H1 (cell line): ENCODE measurements around the gene TNS3. TPM values are rescaled to one million over a fixed set of nuclear protein-coding genes. Genes with fewer than 3 reads are reported as not detected.

Source experiments
- CTCF ChIA-PET: fragments of 300-600 bp; sonication (Branson Sonifier 250); formaldehyde crosslinking; loops from one replicate; lab custom pipeline; 2021; ENCODE audit not compliant: partially characterized antibody; lab: Charles Lee
- POLR2A ChIA-PET: fragments of 300-600 bp; sonication (Branson Sonifier 250); formaldehyde crosslinking; loops from one replicate; lab custom pipeline; 2021; ENCODE audit warnings: inconsistent platforms; ENCODE audit not compliant: partially characterized antibody; lab: Charles Lee
- DNase-seq, 2 experiments: peaks; one replicate each; pipeline versions ENCODE4 v3.0.0 to v3.0.0-alpha.2; 2010 to 2022; ENCODE audit warnings: low spot score in 2 of 2, low read depth in 1 of 2, mixed read lengths in 1 of 2
- FAIRE-seq: peaks from 2 replicates; lab custom pipeline; 2011; peaks lifted over from hg19 to GRCh38; lab: Jason Lieb, UNC
- H2AFZ ChIP-seq: 2 replicates; pipeline ENCODE4 v1.8.1; 2012; ENCODE audit warnings: low read length, inconsistent platforms
- H2AK5ac ChIP-seq: 2 replicates; pipeline ENCODE4 v1.6.1; 2013; ENCODE audit warnings: low read depth, low read length
- H2BK120ac ChIP-seq: replicated peaks from 2 replicates; pipeline ENCODE3; 2013; ENCODE audit warnings: low read depth, low read length, inconsistent platforms
- H2BK12ac ChIP-seq: 2 replicates; pipeline ENCODE4 v1.6.1; 2013; ENCODE audit warnings: low read depth, low read length
- H2BK15ac ChIP-seq: 2 replicates; pipeline ENCODE4 v1.6.1; 2013; ENCODE audit warnings: low read length
- H2BK20ac ChIP-seq: 2 replicates; pipeline ENCODE4 v1.6.1; 2013; ENCODE audit warnings: low read length
- H2BK5ac ChIP-seq: 2 replicates; pipeline ENCODE4 v1.6.1; 2013; ENCODE audit warnings: low read depth, low read length
- H3K14ac ChIP-seq: 2 replicates; pipeline ENCODE4 v1.6.1; 2013; ENCODE audit warnings: inconsistent platforms; ENCODE audit not compliant: insufficient read length
- H3K18ac ChIP-seq: 2 replicates; pipeline ENCODE4 v1.6.1; 2013; ENCODE audit warnings: low read length; ENCODE audit errors: extremely low read depth
- H3K23ac ChIP-seq: 2 replicates; pipeline ENCODE4 v1.6.1; 2013; ENCODE audit warnings: inconsistent platforms; ENCODE audit not compliant: insufficient read length
- H3K23me2 ChIP-seq: 2 replicates; pipeline ENCODE4 v1.6.1; 2013; ENCODE audit warnings: low read depth, low read length
- H3K27ac ChIP-seq: 2 replicates; pipeline ENCODE4 v1.6.1; 2011; ENCODE audit warnings: low read depth, low read length, inconsistent platforms
- H3K27me3 ChIP-seq, 4 experiments: replicated peaks in 1 of 4; 1 replicate in 1 of 4; 2 replicates in 3 of 4; pipeline versions ENCODE4 v1.6.1 to v1.8.1; 2011 to 2013; ENCODE audit warnings: low read length in 3 of 4, mild to moderate bottlenecking in 3 of 4, inconsistent platforms in 2 of 4, mixed read lengths in 2 of 4, moderate library complexity in 1 of 4; ENCODE audit not compliant: control insufficient read depth in 3 of 4, insufficient read depth in 3 of 4; ENCODE audit errors: extremely low read depth in 1 of 4
- H3K36me3 ChIP-seq, 4 experiments: 2 replicates each; pipeline versions ENCODE4 v1.6.1 to v1.8.1; 2011 to 2013; ENCODE audit warnings: mild to moderate bottlenecking in 4 of 4, low read length in 3 of 4, moderate library complexity in 2 of 4, control low read depth in 1 of 4, inconsistent platforms in 1 of 4; ENCODE audit not compliant: insufficient read depth in 4 of 4, control insufficient read depth in 2 of 4
- H3K4ac ChIP-seq: replicated peaks from 2 replicates; pipeline ENCODE3; 2013; ENCODE audit warnings: low read length, low read depth, mixed read lengths, inconsistent platforms; ENCODE audit not compliant: insufficient read length
- H3K4me1 ChIP-seq, 4 experiments: replicated peaks in 1 of 4; 1 replicate in 1 of 4; 2 replicates in 3 of 4; pipeline versions ENCODE4 v1.6.1 to v1.8.1; 2011 to 2013; ENCODE audit warnings: low read length in 3 of 4, inconsistent platforms in 2 of 4, mixed read lengths in 1 of 4; ENCODE audit not compliant: insufficient read depth in 4 of 4, control insufficient read depth in 3 of 4
- H3K4me2 ChIP-seq, 2 experiments: 2 replicates each; pipeline versions ENCODE4 v1.6.1 to v1.8.1; 2011 to 2013; ENCODE audit warnings: low read depth in 2 of 2, low read length in 2 of 2, control low read depth in 1 of 2, inconsistent platforms in 1 of 2, mild to moderate bottlenecking in 1 of 2; ENCODE audit not compliant: insufficient read depth in 1 of 2
- H3K4me3 ChIP-seq, 4 experiments: fragments of 200-600, 300-600 bp in 1 of 4; sonication (generic), shearing (Covaris generic), sonication (Bioruptor Twin) in 1 of 4; 2 replicates each; pipeline versions ENCODE4 v1.5.1 to v1.8.1; 2011 to 2016; ENCODE audit warnings: low read length in 4 of 4, low read depth in 3 of 4, control low read depth in 2 of 4, inconsistent platforms in 2 of 4, mild to moderate bottlenecking in 2 of 4, mixed read lengths in 1 of 4, moderate library complexity in 1 of 4; ENCODE audit not compliant: insufficient read depth in 2 of 4; ENCODE audit errors: extremely low read depth in 1 of 4
- H3K56ac ChIP-seq: replicated peaks from 2 replicates; pipeline ENCODE3; 2013; ENCODE audit warnings: low read depth, mild to moderate bottlenecking, mixed read lengths, low read length, inconsistent platforms; ENCODE audit not compliant: insufficient read length
- H3K79me1 ChIP-seq: 2 replicates; pipeline ENCODE4 v1.6.1; 2013; ENCODE audit warnings: low read depth, low read length, control low read depth
- H3K79me2 ChIP-seq, 2 experiments: 2 replicates each; pipeline versions ENCODE4 v1.6.1 to v1.8.1; 2012 to 2013; ENCODE audit warnings: low read length in 2 of 2, mild to moderate bottlenecking in 2 of 2, inconsistent platforms in 1 of 2; ENCODE audit not compliant: insufficient read depth in 2 of 2, control insufficient read depth in 1 of 2
- H3K9ac ChIP-seq, 4 experiments: replicated peaks in 1 of 4; 1 replicate in 1 of 4; 2 replicates in 3 of 4; pipeline versions ENCODE4 v1.6.1 to v1.8.1; 2011 to 2013; ENCODE audit warnings: low read depth in 3 of 4, low read length in 3 of 4, control low read depth in 2 of 4, mild to moderate bottlenecking in 2 of 4, moderate library complexity in 2 of 4, inconsistent platforms in 1 of 4; ENCODE audit errors: extremely low read depth in 1 of 4
- H3K9me3 ChIP-seq, 2 experiments: 2 replicates each; pipeline versions ENCODE4 v1.6.1 to v1.8.1; 2012 to 2013; ENCODE audit warnings: mild to moderate bottlenecking in 2 of 2, moderate library complexity in 2 of 2, control low read depth in 1 of 2, inconsistent platforms in 1 of 2, low read depth in 1 of 2, low read length in 1 of 2, mixed read lengths in 1 of 2; ENCODE audit not compliant: insufficient read depth in 2 of 2
- H4K20me1 ChIP-seq, 2 experiments: replicated peaks in 1 of 2; 2 replicates each; pipeline versions ENCODE3 to v1.8.1; 2011 to 2013; ENCODE audit warnings: inconsistent platforms in 2 of 2, low read length in 2 of 2, mild to moderate bottlenecking in 1 of 2; ENCODE audit not compliant: insufficient read depth in 2 of 2, control insufficient read depth in 1 of 2
- H4K5ac ChIP-seq: 2 replicates; pipeline ENCODE4 v1.6.1; 2013; ENCODE audit warnings: low read length, low read depth, mixed read lengths, inconsistent platforms; ENCODE audit not compliant: insufficient read length
- H4K8ac ChIP-seq: 2 replicates; pipeline ENCODE4 v1.8.0; 2013; ENCODE audit warnings: mild to moderate bottlenecking, moderate library complexity, low read length, inconsistent platforms; ENCODE audit not compliant: insufficient read depth; ENCODE audit errors: extremely low read depth
- H4K91ac ChIP-seq: replicated peaks from 2 replicates; pipeline ENCODE3; 2013; ENCODE audit warnings: low read length, mixed read lengths, inconsistent platforms; ENCODE audit not compliant: insufficient read length
- BCL11A ChIP-seq, 2 experiments: IDR thresholded peaks; one replicate each; pipeline ENCODE4 v1.6.1; 2011; ENCODE audit warnings: low read depth in 2 of 2, low read length in 2 of 2, mild to moderate bottlenecking in 2 of 2
- EGR1 ChIP-seq: IDR thresholded peaks from 2 replicates; pipeline ENCODE4 v1.6.1; 2011; ENCODE audit warnings: low read depth, low read length, borderline replicate concordance
- EP300 ChIP-seq, 2 experiments: IDR thresholded peaks; 1 replicate in 1 of 2; 2 replicates in 1 of 2; pipeline ENCODE4 v1.6.1; 2011 to 2012; ENCODE audit warnings: low read depth in 2 of 2, low read length in 2 of 2, mild to moderate bottlenecking in 2 of 2, borderline replicate concordance in 1 of 2, inconsistent platforms in 1 of 2, moderate library complexity in 1 of 2
- GTF2F1 ChIP-seq: IDR thresholded peaks from 2 replicates; pipeline ENCODE4 v1.6.1; 2012; ENCODE audit warnings: low read depth, low read length, improper control_type of control experiment, borderline replicate concordance
- KDM5A ChIP-seq: fragments of 200-600 bp; IDR thresholded peaks from 2 replicates; pipeline ENCODE4 v1.7.1; 2012; ENCODE audit warnings: mild to moderate bottlenecking, low read length, inconsistent platforms, mixed read lengths
- RXRA ChIP-seq: IDR thresholded peaks from 2 replicates; pipeline ENCODE4 v1.6.1; 2011; ENCODE audit warnings: low read depth, mild to moderate bottlenecking, low read length, moderate library complexity; ENCODE audit not compliant: insufficient read depth
- SIN3A ChIP-seq, 2 experiments: IDR thresholded peaks in 1 of 2; conservative IDR thresholded peaks in 1 of 2; 2 replicates each; pipeline ENCODE4 v1.6.1; 2011 to 2012; ENCODE audit warnings: low read length in 2 of 2, improper control_type of control experiment in 1 of 2, low read depth in 1 of 2, mild to moderate bottlenecking in 1 of 2
- SRF ChIP-seq: IDR thresholded peaks from 2 replicates; pipeline ENCODE4 v1.6.1; 2011; ENCODE audit warnings: mild to moderate bottlenecking, low read depth, low read length, moderate library complexity
- TAF7 ChIP-seq: optimal IDR thresholded peaks from 2 replicates; pipeline ENCODE3; 2011; ENCODE audit warnings: low read depth, mild to moderate bottlenecking, inconsistent platforms, low read length, moderate library complexity, borderline replicate concordance
- TCF12 ChIP-seq: IDR thresholded peaks from 2 replicates; pipeline ENCODE4 v1.6.1; 2011; ENCODE audit warnings: low read depth, mild to moderate bottlenecking, low read length
- ZNF274 ChIP-seq: IDR thresholded peaks from 2 replicates; pipeline ENCODE4 v1.7.0; 2012; ENCODE audit warnings: low read length, borderline replicate concordance; ENCODE audit errors: extremely low read depth
- WGBS, 2 experiments: shearing (Covaris generic) in 1 of 2; methylation state at CpG; one replicate each; pipeline versions ENCODE4 v1.1.6 to v1.1.7; 2013 to 2015; ENCODE audit warnings: low lambda C conversion rate in 2 of 2, mixed read lengths in 2 of 2, inconsistent platforms in 1 of 2, low coverage in 1 of 2, missing lambda C conversion rate in 1 of 2; ENCODE audit not compliant: insufficient replicate concordance in 2 of 2, insufficient coverage in 1 of 2, insufficient read length in 1 of 2; ENCODE audit errors: extremely low coverage in 1 of 2, missing lambda C conversion rate in 1 of 2; 5-methylcytosine and 5-hydroxymethylcytosine counted together
- polyA plus RNA-seq, 7 experiments: library from polyadenylated mRNA; depleted of rRNA in 3 of 7; stranded (reverse) in 5 of 7; unstranded in 2 of 7; fragments of >200 nt in 5 of 7; fragments of 200-250 nt in 2 of 7; gene quantifications; 1 replicate in 5 of 7; 2 replicates in 1 of 7; 4 replicates in 1 of 7; pipeline versions ENCODE4 v1.2.1 to v1.2.3, GENCODE V29; 2011 to 2013; ENCODE audit warnings: missing spikeins in 2 of 7, mixed read lengths in 2 of 7
- total RNA-seq: library from RNA; stranded (reverse); fragmentation: NEBNext Ultra II Directional; extraction: Animal tissue kit (Norgen Biotek cat#: 25700); gene quantifications from 2 replicates; pipeline ENCODE4 v1.2.1, GENCODE V29; 2021

The TNS3 gene
- total and polyA plus RNA-seq, 2 of the 8 experiments (the other 6 are each of a cell fraction or from before 2014, with no cell fraction given) = 11.9 to 24.2 TPM

GRCh38 chr7:47525066-47525623 lies 56.8 kb downstream of the TNS3 start:
- Histone ChIP-seq H3K36me3 (peaks cover 0 to 6% (median 2%) of the 10 kb centered on the region in 4 experiments; a peak in 3 of 8 replicates), H3K4me3 (no peak overlapping the region), H3K9ac (no peak overlapping the region), H4K20me1 (peaks cover 0 to 1% of the 10 kb centered on the region in 2 experiments), H3K18ac (no peak overlapping the region), H3K27me3 (no peaks in the 10 kb centered on the region), H4K8ac (no peak overlapping the region), H3K79me1 (peaks cover 11% of the 10 kb centered on the region), H2BK15ac (no peak overlapping the region), H3K23ac (no peak overlapping the region), H2BK20ac (no peak overlapping the region), H3K27ac (no peak overlapping the region), H2BK12ac (no peak overlapping the region), H3K14ac (no peak overlapping the region), H3K4me1 (peaks cover 0 to 13% (median 9%) of the 10 kb centered on the region in 4 experiments; a peak in 6 of 7 replicates), H2BK5ac (no peak overlapping the region), H3K56ac (no peak overlapping the region), H2BK120ac (no peak overlapping the region), H4K91ac (no peak overlapping the region), H2AFZ (no peak overlapping the region), H3K9me3 (no peaks in the 10 kb centered on the region), H3K4ac (no peak overlapping the region), H4K5ac (no peak overlapping the region), H3K79me2 (peaks cover 0 to 7% of the 10 kb centered on the region in 2 experiments; a peak in 1 of 4 replicates), H2AK5ac (no peak overlapping the region), H3K4me2 (no peak overlapping the region), H3K23me2 (0 out of 2 replicates have a peak, but pooled peaks cover 1% of the 10 kb centered on the region)
- no peak for FAIRE-seq
- DNase-seq = no peak
- CTCF ChIA-PET = interaction anchor here (0.6 to 2.0 kb wide), 5 partner anchors 8 to 294 kb away, joined by 3 to 7 read pairs (median 4); no protein-coding TSS in a partner anchor
- TF ChIP-seq SRF = no peak
- TF ChIP-seq BCL11A (IDR thresholded peaks at IDR 0.05; ENCODE audit: low read depth in 2 of 2, low read length in 2 of 2) = no peak
- no peak for TF ChIP-seq GTF2F1
- TF ChIP-seq RXRA = no peak
- TF ChIP-seq TAF7 = no peak
- TF ChIP-seq EGR1 = no peak
- TF ChIP-seq ZNF274 = no peak
- no peak for TF ChIP-seq EP300 (IDR thresholded peaks at IDR 0.05; ENCODE audit: borderline replicate concordance in 1 of 2, low read depth in 2 of 2, low read length in 2 of 2)
- no peak for TF ChIP-seq TCF12
- TF ChIP-seq KDM5A = no peak
- TF ChIP-seq SIN3A (conservative IDR thresholded peaks at IDR 0.05 in 1 of 2, IDR thresholded peaks at IDR 0.05 in 1 of 2; ENCODE audit: low read depth in 1 of 2, low read length in 2 of 2) = no peak
- POLR2A ChIA-PET = no interaction called here
- 89% methylated on average over 12 of the region's 12 CpGs; no CpG with 5 or more reads in 1 of the 2 experiments for WGBS, 2 experiments
